ENCODE data around the gene ZNF417. TPM values are rescaled to one million over a fixed set of nuclear protein-coding genes. Genes with fewer than 3 reads are reported as not detected.

Gene ZNF417
- total RNA-seq, 6 experiments from 2014 or later = 4.1 to 12.6 (median 7.8) TPM

DNA sequence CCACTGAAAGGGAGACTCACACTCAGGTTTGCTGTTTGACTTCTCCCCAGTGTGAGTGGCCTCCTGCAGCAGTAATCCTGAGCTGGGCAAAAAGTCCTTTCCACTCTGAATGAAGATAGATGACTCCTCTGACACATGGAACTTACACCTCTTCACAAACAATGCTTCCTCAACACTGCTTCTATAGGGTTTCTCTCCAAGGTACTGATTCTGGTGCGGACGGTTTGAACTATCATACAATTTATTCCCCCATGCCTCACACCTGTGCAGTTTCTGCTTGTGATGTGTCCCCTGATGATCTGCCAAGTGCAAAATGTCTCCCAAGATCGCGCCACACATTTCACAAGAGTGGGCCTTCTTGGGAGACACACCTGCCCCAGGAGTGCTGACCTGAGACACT lies 11.2 kb upstream of the ZNF417 start:
- Histone ChIP-seq H3K27ac (no peak overlapping the region), H3K36me3 (peaks cover 0 to 19% (median 9%) of the 10 kb centered on the region in 4 donors), H3K27me3 (no peaks in the 10 kb centered on the region), H3K4me1 (no peaks in the 10 kb centered on the region), H3K4me3 (no peak overlapping the region), H3K9me3 (peaks cover 0 to 27% (median 2%) of the 10 kb centered on the region in 4 donors)
- no peak for DNase-seq
- no peak for ATAC-seq
- WGBS (ENCODE audit: insufficient coverage, low coverage, low lambda C conversion rate, missing lambda C conversion rate) = 100% methylated on average over 2 of the region's 4 CpGs
- no peak for TF ChIP-seq POLR2A (IDR thresholded peaks at IDR 0.05)
- TF ChIP-seq, protein P1, sequence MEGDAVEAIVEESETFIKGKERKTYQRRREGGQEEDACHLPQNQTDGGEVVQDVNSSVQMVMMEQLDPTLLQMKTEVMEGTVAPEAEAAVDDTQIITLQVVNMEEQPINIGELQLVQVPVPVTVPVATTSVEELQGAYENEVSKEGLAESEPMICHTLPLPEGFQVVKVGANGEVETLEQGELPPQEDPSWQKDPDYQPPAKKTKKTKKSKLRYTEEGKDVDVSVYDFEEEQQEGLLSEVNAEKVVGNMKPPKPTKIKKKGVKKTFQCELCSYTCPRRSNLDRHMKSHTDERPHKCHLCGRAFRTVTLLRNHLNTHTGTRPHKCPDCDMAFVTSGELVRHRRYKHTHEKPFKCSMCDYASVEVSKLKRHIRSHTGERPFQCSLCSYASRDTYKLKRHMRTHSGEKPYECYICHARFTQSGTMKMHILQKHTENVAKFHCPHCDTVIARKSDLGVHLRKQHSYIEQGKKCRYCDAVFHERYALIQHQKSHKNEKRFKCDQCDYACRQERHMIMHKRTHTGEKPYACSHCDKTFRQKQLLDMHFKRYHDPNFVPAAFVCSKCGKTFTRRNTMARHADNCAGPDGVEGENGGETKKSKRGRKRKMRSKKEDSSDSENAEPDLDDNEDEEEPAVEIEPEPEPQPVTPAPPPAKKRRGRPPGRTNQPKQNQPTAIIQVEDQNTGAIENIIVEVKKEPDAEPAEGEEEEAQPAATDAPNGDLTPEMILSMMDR (IDR thresholded peaks at IDR 0.05) = no peak
- intact Hi-C loops (cut with DNase I) = no loop called here

DNA sequence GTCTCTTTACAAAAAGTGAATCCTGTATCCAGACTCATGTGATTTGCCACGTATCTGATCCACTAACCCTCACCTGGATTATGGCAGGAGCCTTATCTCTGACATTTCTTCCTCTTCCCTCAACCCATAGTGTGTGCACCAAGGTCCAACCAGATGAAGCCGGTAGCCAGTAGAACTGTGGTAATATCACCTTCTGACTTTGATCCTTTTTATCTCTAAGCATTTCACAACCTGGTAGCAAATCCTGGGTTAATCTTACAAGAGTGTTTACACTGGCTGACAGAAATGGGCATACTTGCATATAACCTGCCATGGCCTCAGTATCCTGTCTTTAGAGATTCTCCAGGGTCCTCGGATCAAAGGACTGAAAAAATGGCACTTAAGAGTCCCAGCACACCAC lies 1.9 kb downstream of the ZNF417 start:
- intact Hi-C loops (cut with DNase I) = no loop called here
- peak in 1 of 3 donors; percentile 53 for DNase-seq
- peaks cover 0 to 13% (median 7%) of the 10 kb centered on the region in 4 donors for H3K36me3 ChIP-seq
- peaks cover 0 to 25% (median 0%) of the 10 kb centered on the region in 4 donors for H3K4me1 ChIP-seq
- no peak for TF ChIP-seq POLR2A (IDR thresholded peaks at IDR 0.05)
- TF ChIP-seq, protein P1 (IDR thresholded peaks at IDR 0.05) = no peak
- peak overlapping the region in 1 of 3 donors; percentile 43 for H3K27ac ChIP-seq
- 34% methylated on average over 3 of the region's 3 CpGs for WGBS (ENCODE audit: insufficient coverage, low coverage, low lambda C conversion rate, missing lambda C conversion rate)
- H3K27me3 ChIP-seq = no peaks in the 10 kb centered on the region
- H3K4me3 ChIP-seq = peak overlapping the region in 2 of 3 donors; percentile 6 to 91
- H3K9me3 ChIP-seq = no peaks in the 10 kb centered on the region
- ATAC-seq = peak in 3 of 4 donors; percentile 29 to 60 (median 32)

DNA sequence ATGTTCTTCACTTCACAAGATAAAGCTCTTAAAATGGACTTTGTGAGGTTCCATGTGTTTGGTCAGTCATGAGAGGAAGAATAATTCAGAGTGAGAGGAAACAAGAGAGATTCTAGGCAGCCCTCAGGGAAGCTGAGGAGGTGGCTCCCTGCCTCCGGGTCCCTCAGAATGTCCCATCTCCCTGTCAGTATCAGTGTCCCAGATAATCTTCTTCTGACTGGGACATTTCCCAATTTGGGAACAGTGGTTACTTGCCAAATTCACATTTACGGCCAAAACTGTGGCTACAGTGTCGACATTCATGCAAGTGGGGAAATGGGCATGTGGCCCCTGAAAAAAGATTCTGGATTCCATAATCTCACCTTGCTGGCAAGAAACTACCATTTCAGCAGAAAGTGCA lies 9.0 kb downstream of the ZNF417 start:
- DNase-seq (no peak), ATAC-seq (no peak)
- no peaks in the 10 kb centered on the region for H3K27me3 ChIP-seq
- H3K9me3 ChIP-seq = no peaks in the 10 kb centered on the region
- TF ChIP-seq POLR2A (IDR thresholded peaks at IDR 0.05) = no peak
- TF ChIP-seq, protein P1 (IDR thresholded peaks at IDR 0.05) = no peak
- H3K27ac ChIP-seq = no peak overlapping the region
- H3K36me3 ChIP-seq = peaks cover 0 to 21% (median 14%) of the 10 kb centered on the region in 4 donors
- H3K4me1 ChIP-seq = peaks cover 0 to 31% (median 6%) of the 10 kb centered on the region in 4 donors
- 34% methylated on average over 2 of the region's 3 CpGs for WGBS (ENCODE audit: insufficient coverage, low coverage, low lambda C conversion rate, missing lambda C conversion rate)
- no peak overlapping the region for H3K4me3 ChIP-seq
- intact Hi-C loops (cut with DNase I) = loop anchor here in 1 of 2 donors (10.0 kb wide), 1 partner anchor 163 kb away; the partner anchor contains the start of gene ZNF776

DNA sequence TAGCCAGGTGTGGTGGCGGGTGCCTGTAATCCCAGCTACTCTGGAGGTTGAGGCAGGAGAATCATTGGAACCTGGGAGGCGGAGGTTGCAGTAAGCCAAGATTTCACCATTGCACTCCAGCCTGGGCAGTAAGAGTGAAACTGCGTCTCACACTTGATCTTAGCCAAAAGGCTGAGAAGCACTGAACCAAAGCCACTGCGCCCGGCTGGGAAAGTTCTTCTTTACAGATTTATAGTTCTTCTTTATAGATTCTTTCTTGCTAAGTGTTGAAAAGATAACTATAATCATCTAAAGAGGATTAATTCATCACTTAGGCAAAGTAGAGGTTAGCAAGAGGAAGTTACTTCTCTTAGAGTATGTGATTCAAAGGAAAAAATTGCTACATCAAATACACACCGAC lies 11.1 kb downstream of the ZNF417 start:
- H3K9me3 ChIP-seq = no peaks in the 10 kb centered on the region
- DNase-seq (no peak), ATAC-seq (no peak)
- H3K36me3 ChIP-seq = peaks cover 0 to 14% (median 6%) of the 10 kb centered on the region in 4 donors
- H3K4me1 ChIP-seq = peaks cover 0 to 31% (median 6%) of the 10 kb centered on the region in 4 donors
- no peak overlapping the region for H3K27ac ChIP-seq
- intact Hi-C loops (cut with DNase I) = loop anchor here in 1 of 2 donors (10.0 kb wide), 1 partner anchor 160 kb away; the partner anchor contains the start of gene ZNF776
- TF ChIP-seq, protein P1 (IDR thresholded peaks at IDR 0.05) = no peak
- no peak for TF ChIP-seq POLR2A (IDR thresholded peaks at IDR 0.05)
- H3K27me3 ChIP-seq = no peaks in the 10 kb centered on the region
- WGBS (ENCODE audit: insufficient coverage, low coverage, low lambda C conversion rate, missing lambda C conversion rate) = 87% methylated on average over 6 of the region's 6 CpGs
- no peak overlapping the region for H3K4me3 ChIP-seq

Data from right lobe of liver (tissue), 6 donors.